Gastrocnemius medialis (tissue), 4 donors: ENCODE results near the gene RASGEF1B.

ENCODE experiments used
- CTCF ChIP-seq, 5 experiments: fragments of 450-650 bp in 3 of 5; fragments of 200-600 bp in 2 of 5; sonication (generic) in 2 of 5; IDR thresholded peaks in 4 of 5; conservative IDR thresholded peaks in 1 of 5; 1 replicate in 4 of 5; 2 replicates in 1 of 5; pipeline ENCODE4 v1.5.1; 2016 to 2019; ENCODE audit warnings: antibody characterized with exemption in 5 of 5, mild to moderate bottlenecking in 3 of 5, moderate library complexity in 3 of 5
- POLR2A ChIP-seq, 2 donors: fragments of 450-650 bp; IDR thresholded peaks; one replicate each; pipeline ENCODE4 v1.6.1; 2017; ENCODE audit warnings: antibody characterized with exemption in 2 of 2, mild to moderate bottlenecking in 2 of 2, moderate library complexity in 2 of 2

GRCh38 chr4:81377191-81377590 is 94.5 kb downstream of the RASGEF1B start:
- TF ChIP-seq CTCF (IDR thresholded peaks at IDR 0.05 in 4 of 5, conservative IDR thresholded peaks at IDR 0.05 in 1 of 5) (no peak), POLR2A (IDR thresholded peaks at IDR 0.05) (no peak)
